SK-N-SH (cell line): Measurements from ENCODE around the gene TEAD1. TPM values are rescaled to one million over a fixed set of nuclear protein-coding genes. Genes with fewer than 3 reads are reported as not detected.

Experiments used
- CTCF ChIA-PET: fragments of 300-600, 350-600 bp; formaldehyde crosslinking; extraction: SDS; loops from one replicate; lab custom pipeline; 2021; lab: Yijun Ruan, JAX
- POLR2A ChIA-PET: fragments of 350-600 bp; sonication (Branson Sonifier 250); formaldehyde crosslinking; extraction: SDS; loops from one replicate; lab custom pipeline; 2020; ENCODE audit warnings: antibody characterized with exemption, inconsistent platforms; lab: Yijun Ruan, JAX
- DNase-seq: peaks from one replicate; pipeline ENCODE4 v3.0.0; 2012
- H2AFZ ChIP-seq: fragments of 200-600 bp; sonication (generic); 2 replicates; pipeline ENCODE4 v1.8.1; 2016; ENCODE audit warnings: antibody characterized with exemption, mild to moderate bottlenecking, low read depth
- H3F3A ChIP-seq: fragments of 200-600 bp; sonication (generic); replicated peaks from 2 replicates; pipeline ENCODE3; 2016; ENCODE audit warnings: antibody characterized with exemption, mild to moderate bottlenecking; ENCODE audit not compliant: insufficient read depth
- H3K27ac ChIP-seq, 2 experiments: fragments of 200-500 bp in 1 of 2; fragments of 200-600 bp in 1 of 2; sonication (Bioruptor generic) in 1 of 2; sonication (generic), shearing (Covaris generic) in 1 of 2; 2 replicates each; pipeline versions ENCODE4 v1.5.1 to v1.6.1; 2014 to 2016; ENCODE audit warnings: low read depth in 2 of 2, inconsistent platforms in 1 of 2, low read length in 1 of 2, mild to moderate bottlenecking in 1 of 2, mixed read lengths in 1 of 2
- H3K27me3 ChIP-seq: fragments of 200-600 bp; sonication (generic), shearing (Covaris generic); 2 replicates; pipeline ENCODE4 v1.6.1; 2016; ENCODE audit warnings: mixed run types; ENCODE audit not compliant: insufficient read depth
- H3K36me3 ChIP-seq, 2 experiments: fragments of 200-500 bp in 1 of 2; fragments of 200-600 bp in 1 of 2; sonication (Bioruptor generic) in 1 of 2; sonication (generic) in 1 of 2; replicated peaks in 1 of 2; 2 replicates each; pipeline versions ENCODE3 to v1.5.1; 2014 to 2016; ENCODE audit warnings: low read length in 1 of 2, mild to moderate bottlenecking in 1 of 2; ENCODE audit not compliant: insufficient read depth in 2 of 2, control insufficient read depth in 1 of 2
- H3K4me1 ChIP-seq, 2 experiments: fragments of 200-500 bp in 1 of 2; fragments of 200-600 bp in 1 of 2; sonication (Bioruptor generic) in 1 of 2; sonication (generic), shearing (Covaris generic) in 1 of 2; 2 replicates each; pipeline versions ENCODE4 v1.5.1 to v1.6.1; 2014 to 2016; ENCODE audit warnings: low read depth in 1 of 2, low read length in 1 of 2, mixed run types in 1 of 2; ENCODE audit not compliant: insufficient read depth in 2 of 2, control insufficient read depth in 1 of 2
- H3K4me2 ChIP-seq: fragments of 200-600 bp; sonication (generic), shearing (Covaris generic); 2 replicates; pipeline ENCODE4 v1.6.1; 2017; ENCODE audit warnings: mixed run types
- H3K4me3 ChIP-seq, 2 experiments: fragments of 200-500 bp in 1 of 2; fragments of 200-600 bp in 1 of 2; sonication (Bioruptor generic) in 1 of 2; sonication (generic), shearing (Covaris generic) in 1 of 2; 2 replicates each; pipeline versions ENCODE4 v1.5.1 to v1.8.1; 2014 to 2016; ENCODE audit warnings: low read depth in 2 of 2, inconsistent platforms in 1 of 2, low read length in 1 of 2, mild to moderate bottlenecking in 1 of 2, mixed read lengths in 1 of 2, moderate library complexity in 1 of 2
- H3K79me2 ChIP-seq: fragments of 200-600 bp; sonication (generic); 2 replicates; pipeline ENCODE4 v1.8.1; 2017; ENCODE audit warnings: mild to moderate bottlenecking; ENCODE audit not compliant: insufficient read depth
- H3K9ac ChIP-seq: fragments of 200-600 bp; sonication (generic); 2 replicates; pipeline ENCODE4 v1.6.1; 2017; ENCODE audit warnings: mixed run types
- H3K9me2 ChIP-seq: fragments of 200-600 bp; sonication (generic); 2 replicates; pipeline ENCODE4 v1.6.1; 2017; ENCODE audit warnings: mixed run types
- H3K9me3 ChIP-seq: fragments of 200-600 bp; sonication (generic); 2 replicates; pipeline ENCODE4 v1.6.1; 2017; ENCODE audit warnings: mixed run types, mild to moderate bottlenecking, moderate library complexity
- H4K20me1 ChIP-seq: fragments of 200-600 bp; sonication (generic); 2 replicates; pipeline ENCODE4 v1.6.1; 2017; ENCODE audit warnings: mild to moderate bottlenecking, mixed run types; ENCODE audit not compliant: insufficient read depth
- EP300 ChIP-seq, 2 experiments: IDR thresholded peaks; 2 replicates each; pipeline versions ENCODE4 v1.4.0 to v1.6.1; 2012; ENCODE audit warnings: borderline replicate concordance in 1 of 2, low read depth in 1 of 2, low read length in 1 of 2
- EZH2phosphoT487 ChIP-seq: fragments of 200-600 bp; sonication (generic); IDR thresholded peaks from 2 replicates; pipeline ENCODE4 v1.6.1; 2017; ENCODE audit warnings: low read depth, mixed run types, mild to moderate bottlenecking, antibody characterized with exemption, moderate library complexity, borderline replicate concordance
- JUND ChIP-seq: IDR thresholded peaks from 2 replicates; pipeline ENCODE4 v1.4.0; 2012
- NFIC ChIP-seq: IDR thresholded peaks from 2 replicates; pipeline ENCODE4 v1.4.0; 2012; ENCODE audit warnings: borderline replicate concordance
- NRF1 ChIP-seq: IDR thresholded peaks from 2 replicates; pipeline ENCODE4 v1.6.1; 2012; ENCODE audit warnings: low read depth, mild to moderate bottlenecking, low read length
- POLR2AphosphoS5 ChIP-seq: IDR thresholded peaks from 2 replicates; pipeline ENCODE4 v1.6.1; 2012; ENCODE audit warnings: low read depth, low read length
- RAD21 ChIP-seq: IDR thresholded peaks from 2 replicates; pipeline ENCODE4 v1.6.1; 2012; ENCODE audit warnings: mild to moderate bottlenecking, low read length
- RCOR1 ChIP-seq: fragments of 150-350 bp; IDR thresholded peaks from 2 replicates; pipeline ENCODE4 v1.6.1; 2017; ENCODE audit warnings: antibody characterized with exemption, low read length
- RFX5 ChIP-seq: IDR thresholded peaks from 2 replicates; pipeline ENCODE4 v1.6.1; 2012; ENCODE audit warnings: mild to moderate bottlenecking, improper control_type of control experiment, low read length
- RXRA ChIP-seq: IDR thresholded peaks from 2 replicates; pipeline ENCODE4 v1.4.0; 2012; ENCODE audit warnings: low read depth, mild to moderate bottlenecking, borderline replicate concordance
- SIN3A ChIP-seq: IDR thresholded peaks from 2 replicates; pipeline ENCODE4 v1.6.1; 2012; ENCODE audit warnings: low read depth, mild to moderate bottlenecking, low read length, moderate library complexity, borderline replicate concordance
- SMC3 ChIP-seq: IDR thresholded peaks from 2 replicates; pipeline ENCODE4 v1.6.1; 2012; ENCODE audit warnings: low read depth, low read length, improper control_type of control experiment
- TCF12 ChIP-seq: IDR thresholded peaks from 2 replicates; pipeline ENCODE4 v1.4.0; 2012
- TEAD4 ChIP-seq: IDR thresholded peaks from 2 replicates; pipeline ENCODE4 v1.4.0; 2012; ENCODE audit warnings: mild to moderate bottlenecking, borderline replicate concordance; ENCODE audit not compliant: insufficient read depth
- YY1 ChIP-seq: IDR thresholded peaks from 2 replicates; pipeline ENCODE4 v1.4.0; 2012; ENCODE audit warnings: low read depth, mild to moderate bottlenecking
- WGBS: methylation state at CpG from one replicate; pipeline ENCODE4 v1.1.6; 2017; ENCODE audit warnings: low lambda C conversion rate; 5-methylcytosine and 5-hydroxymethylcytosine counted together
- polyA plus RNA-seq, 3 experiments: library from polyadenylated mRNA; depleted of rRNA; stranded (reverse); fragments of >200 nt; gene quantifications; 2 replicates each; pipeline ENCODE4 v1.2.3, GENCODE V29; 2012
- TF ChIP-seq, protein P1 (sequence below): fragments of 150-350 bp; IDR thresholded peaks from 2 replicates; pipeline ENCODE4 v1.6.1; 2017; ENCODE audit warnings: antibody characterized with exemption, low read length, low read depth, borderline replicate concordance
- TF ChIP-seq, protein P2 (sequence below): IDR thresholded peaks from 2 replicates; pipeline ENCODE4; 2012
- TF ChIP-seq, protein P3 (sequence below): fragments of 200-600 bp; sonication (generic); IDR thresholded peaks from 2 replicates; pipeline ENCODE4 v1.6.1; 2017; ENCODE audit warnings: antibody characterized with exemption, mild to moderate bottlenecking, moderate library complexity

TEAD1 gene
- polyA plus RNA-seq, 1 of the 3 experiments (the other 2 are of a cell fraction): 31.2 TPM

DNA sequence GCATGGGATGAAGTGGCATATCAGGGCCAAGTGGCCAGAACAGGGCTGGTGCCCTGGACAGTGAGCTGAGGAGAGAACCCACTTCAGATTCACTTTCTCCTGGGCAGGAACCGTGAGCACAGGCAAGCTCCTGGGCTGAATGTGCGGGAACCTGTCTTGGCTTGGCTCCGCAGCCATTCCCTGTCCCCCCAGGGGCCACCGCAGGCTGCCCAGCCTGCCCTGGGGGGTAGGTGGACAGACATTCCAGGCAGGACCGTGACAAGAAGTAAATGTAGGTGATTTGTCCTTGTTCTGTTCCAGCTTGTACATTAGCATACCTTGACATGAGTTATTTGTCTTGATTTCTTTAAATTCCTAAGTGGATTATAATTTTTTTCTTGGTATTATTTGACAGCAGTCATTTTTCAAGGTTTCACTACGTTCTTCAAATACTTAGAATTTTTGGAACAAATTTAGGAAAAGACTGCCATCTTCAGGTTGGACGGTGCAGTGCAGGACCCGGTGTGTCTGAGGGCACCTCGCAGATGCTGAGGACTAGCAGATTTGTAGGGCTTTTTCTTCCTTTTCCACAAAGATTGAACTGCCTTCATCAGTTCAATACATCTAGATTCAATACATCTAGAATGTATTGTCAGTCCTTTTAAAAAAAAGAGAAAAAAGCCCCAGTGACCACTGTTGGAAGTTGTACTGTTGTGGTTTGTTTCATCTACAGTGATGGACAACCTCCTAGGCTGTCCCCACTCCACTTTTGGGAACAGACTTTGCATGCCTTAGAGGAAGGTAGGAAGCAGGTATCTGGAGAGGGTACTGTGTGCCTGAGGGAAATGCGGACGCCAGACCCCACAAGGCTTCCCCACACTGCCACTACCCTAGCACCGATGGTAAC lies 219.8 kb downstream of the TEAD1 start:
- WGBS: 39% methylated on average over 8 of the region's 12 CpGs
- no peak overlapping the region for H3K9ac ChIP-seq

More for the DNA sequence above, 219.8 kb downstream of the TEAD1 start:
- Histone ChIP-seq H3F3A (peaks cover 4% of the 10 kb centered on the region), H3K9me3 (no peaks in the 10 kb centered on the region), H3K4me1 (peaks cover 15 to 33% of the 10 kb centered on the region in 2 experiments; a peak in 3 of 4 replicates), H4K20me1 (no peaks in the 10 kb centered on the region), H3K36me3 (peaks cover 53 to 55% of the 10 kb centered on the region in 2 experiments), H3K4me2 (peak overlapping the region; percentile 35; the same call in 1 of the 2 replicates), H3K9me2 (no peaks in the 10 kb centered on the region), H3K4me3 (no peak overlapping the region; a peak in 1 of 4 replicates), H3K27me3 (no peaks in the 10 kb centered on the region), H3K79me2 (peaks cover 55% of the 10 kb centered on the region), H2AFZ (no peak overlapping the region), H3K27ac (peak overlapping the region; percentile 55 to 58)
- ChIA-PET CTCF (interaction anchor here (0.6 to 7.0 kb wide), 28 partner anchors 10 to 1098 kb away, joined by 3 to 95 read pairs (median 4); no protein-coding TSS in a partner anchor), POLR2A (no interaction called here)
- TF ChIP-seq, protein P1, sequence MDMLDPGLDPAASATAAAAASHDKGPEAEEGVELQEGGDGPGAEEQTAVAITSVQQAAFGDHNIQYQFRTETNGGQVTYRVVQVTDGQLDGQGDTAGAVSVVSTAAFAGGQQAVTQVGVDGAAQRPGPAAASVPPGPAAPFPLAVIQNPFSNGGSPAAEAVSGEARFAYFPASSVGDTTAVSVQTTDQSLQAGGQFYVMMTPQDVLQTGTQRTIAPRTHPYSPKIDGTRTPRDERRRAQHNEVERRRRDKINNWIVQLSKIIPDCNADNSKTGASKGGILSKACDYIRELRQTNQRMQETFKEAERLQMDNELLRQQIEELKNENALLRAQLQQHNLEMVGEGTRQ: no peak
- TF ChIP-seq EP300 (IDR thresholded peaks at IDR 0.05; ENCODE audit: borderline replicate concordance in 1 of 2, low read depth in 1 of 2, low read length in 1 of 2): peak in 1 of 2 experiments; percentile 51; a peak in 1 of 4 replicates
- TF ChIP-seq TEAD4: peak; percentile 89; the same call in 1 of the 2 replicates
- peak; percentile 59; the same call in 1 of the 2 replicates for TF ChIP-seq TCF12
- TF ChIP-seq RCOR1: 0 out of 2 replicates have a peak, but pooled peaks have one; percentile 27
- no peak for TF ChIP-seq SIN3A
- peak; percentile 68 for TF ChIP-seq SMC3
- no peak for TF ChIP-seq YY1
- peak; percentile 49; the same call in 1 of the 2 replicates for TF ChIP-seq POLR2AphosphoS5
- TF ChIP-seq, protein P2, sequence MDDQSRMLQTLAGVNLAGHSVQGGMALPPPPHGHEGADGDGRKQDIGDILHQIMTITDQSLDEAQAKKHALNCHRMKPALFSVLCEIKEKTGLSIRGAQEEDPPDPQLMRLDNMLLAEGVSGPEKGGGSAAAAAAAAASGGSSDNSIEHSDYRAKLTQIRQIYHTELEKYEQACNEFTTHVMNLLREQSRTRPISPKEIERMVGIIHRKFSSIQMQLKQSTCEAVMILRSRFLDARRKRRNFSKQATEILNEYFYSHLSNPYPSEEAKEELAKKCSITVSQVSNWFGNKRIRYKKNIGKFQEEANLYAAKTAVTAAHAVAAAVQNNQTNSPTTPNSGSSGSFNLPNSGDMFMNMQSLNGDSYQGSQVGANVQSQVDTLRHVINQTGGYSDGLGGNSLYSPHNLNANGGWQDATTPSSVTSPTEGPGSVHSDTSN: peak; percentile 91
- TF ChIP-seq JUND: peak; percentile 25; the same call in 1 of the 2 replicates
- no peak for TF ChIP-seq EZH2phosphoT487
- TF ChIP-seq RXRA: no peak
- TF ChIP-seq RAD21: peak; percentile 89
- TF ChIP-seq, protein P3, sequence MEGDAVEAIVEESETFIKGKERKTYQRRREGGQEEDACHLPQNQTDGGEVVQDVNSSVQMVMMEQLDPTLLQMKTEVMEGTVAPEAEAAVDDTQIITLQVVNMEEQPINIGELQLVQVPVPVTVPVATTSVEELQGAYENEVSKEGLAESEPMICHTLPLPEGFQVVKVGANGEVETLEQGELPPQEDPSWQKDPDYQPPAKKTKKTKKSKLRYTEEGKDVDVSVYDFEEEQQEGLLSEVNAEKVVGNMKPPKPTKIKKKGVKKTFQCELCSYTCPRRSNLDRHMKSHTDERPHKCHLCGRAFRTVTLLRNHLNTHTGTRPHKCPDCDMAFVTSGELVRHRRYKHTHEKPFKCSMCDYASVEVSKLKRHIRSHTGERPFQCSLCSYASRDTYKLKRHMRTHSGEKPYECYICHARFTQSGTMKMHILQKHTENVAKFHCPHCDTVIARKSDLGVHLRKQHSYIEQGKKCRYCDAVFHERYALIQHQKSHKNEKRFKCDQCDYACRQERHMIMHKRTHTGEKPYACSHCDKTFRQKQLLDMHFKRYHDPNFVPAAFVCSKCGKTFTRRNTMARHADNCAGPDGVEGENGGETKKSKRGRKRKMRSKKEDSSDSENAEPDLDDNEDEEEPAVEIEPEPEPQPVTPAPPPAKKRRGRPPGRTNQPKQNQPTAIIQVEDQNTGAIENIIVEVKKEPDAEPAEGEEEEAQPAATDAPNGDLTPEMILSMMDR: peak; percentile 94
- peak; percentile 17; the same call in 1 of the 2 replicates for TF ChIP-seq NFIC
- TF ChIP-seq RFX5: no peak
- TF ChIP-seq NRF1: no peak
- DNase-seq: peak; percentile 62
